Tibial nerve (tissue), 3 donors: ENCODE measurements around the gene TPGS2.

Source experiments
- POLR2A ChIP-seq, 2 donors: fragments of 450-650 bp; IDR thresholded peaks; one replicate each; pipeline ENCODE4 v1.6.1; 2017; ENCODE audit warnings: antibody characterized with exemption in 2 of 2, mild to moderate bottlenecking in 2 of 2, moderate library complexity in 2 of 2
- TF ChIP-seq, protein P1 (sequence below), 5 experiments: fragments of 200-600 bp in 3 of 5; fragments of 450-650 bp in 2 of 5; sonication (generic) in 3 of 5; IDR thresholded peaks; one replicate each; pipeline ENCODE4 v1.5.1; 2016 to 2019; ENCODE audit warnings: antibody characterized with exemption in 5 of 5, mild to moderate bottlenecking in 3 of 5, moderate library complexity in 2 of 5

GRCh38 chr18:36776650-36777049 is 52.2 kb downstream of the TPGS2 start:
- no peak for TF ChIP-seq POLR2A (IDR thresholded peaks at IDR 0.05)
- TF ChIP-seq, protein P1, sequence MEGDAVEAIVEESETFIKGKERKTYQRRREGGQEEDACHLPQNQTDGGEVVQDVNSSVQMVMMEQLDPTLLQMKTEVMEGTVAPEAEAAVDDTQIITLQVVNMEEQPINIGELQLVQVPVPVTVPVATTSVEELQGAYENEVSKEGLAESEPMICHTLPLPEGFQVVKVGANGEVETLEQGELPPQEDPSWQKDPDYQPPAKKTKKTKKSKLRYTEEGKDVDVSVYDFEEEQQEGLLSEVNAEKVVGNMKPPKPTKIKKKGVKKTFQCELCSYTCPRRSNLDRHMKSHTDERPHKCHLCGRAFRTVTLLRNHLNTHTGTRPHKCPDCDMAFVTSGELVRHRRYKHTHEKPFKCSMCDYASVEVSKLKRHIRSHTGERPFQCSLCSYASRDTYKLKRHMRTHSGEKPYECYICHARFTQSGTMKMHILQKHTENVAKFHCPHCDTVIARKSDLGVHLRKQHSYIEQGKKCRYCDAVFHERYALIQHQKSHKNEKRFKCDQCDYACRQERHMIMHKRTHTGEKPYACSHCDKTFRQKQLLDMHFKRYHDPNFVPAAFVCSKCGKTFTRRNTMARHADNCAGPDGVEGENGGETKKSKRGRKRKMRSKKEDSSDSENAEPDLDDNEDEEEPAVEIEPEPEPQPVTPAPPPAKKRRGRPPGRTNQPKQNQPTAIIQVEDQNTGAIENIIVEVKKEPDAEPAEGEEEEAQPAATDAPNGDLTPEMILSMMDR (IDR thresholded peaks at IDR 0.05): no peak
